Lung (tissue), 12 donors: ENCODE results near the gene CDX1. TPM values are rescaled to one million over a fixed set of nuclear protein-coding genes. Genes with fewer than 3 reads are reported as not detected.

Source experiments
- ATAC-seq: fragments of 200-7000 bp; cut with Tn5 transposase; one replicate; pipeline ENCODE4 v1.9.1; 2020; ENCODE audit warnings: moderate number of reproducible peaks; ENCODE audit not compliant: insufficient read depth, low FRiP score
- DNase-seq, 3 donors: peaks; one replicate each; pipeline ENCODE4 v3.0.0-alpha.2; 2013 to 2017
- H3K27ac ChIP-seq, 2 donors: one replicate each; pipeline ENCODE4 v1.5.1; 2013; ENCODE audit warnings: mild to moderate bottlenecking in 2 of 2, moderate library complexity in 2 of 2, control low read depth in 1 of 2, inconsistent platforms in 1 of 2, low read depth in 1 of 2, low read length in 1 of 2
- H3K27me3 ChIP-seq, 3 donors: one replicate each; pipeline ENCODE4 v1.5.1; 2013; ENCODE audit warnings: low read length in 2 of 3; ENCODE audit not compliant: control insufficient read depth in 3 of 3, insufficient read depth in 3 of 3
- H3K36me3 ChIP-seq, 4 donors: one replicate each; pipeline ENCODE4 v1.5.1; 2013; ENCODE audit warnings: low read length in 4 of 4, mild to moderate bottlenecking in 1 of 4, moderate library complexity in 1 of 4; ENCODE audit not compliant: control insufficient read depth in 4 of 4, insufficient read depth in 4 of 4
- H3K4me1 ChIP-seq, 5 donors: one replicate each; pipeline ENCODE4 v1.5.1; 2013; ENCODE audit warnings: low read length in 5 of 5, mild to moderate bottlenecking in 2 of 5, moderate library complexity in 1 of 5; ENCODE audit not compliant: control insufficient read depth in 5 of 5, insufficient read depth in 5 of 5
- H3K4me3 ChIP-seq: one replicate; pipeline ENCODE4 v1.5.1; 2013; ENCODE audit warnings: mild to moderate bottlenecking, control low read depth, moderate library complexity
- H3K9ac ChIP-seq, 2 donors: one replicate each; pipeline ENCODE4 v1.5.1; 2013; ENCODE audit warnings: low read length in 2 of 2, control low read depth in 1 of 2; ENCODE audit not compliant: insufficient read depth in 1 of 2
- H3K9me3 ChIP-seq, 4 donors: one replicate each; pipeline ENCODE4 v1.5.1; 2013; ENCODE audit warnings: low read length in 3 of 4, mild to moderate bottlenecking in 1 of 4, moderate library complexity in 1 of 4; ENCODE audit not compliant: control insufficient read depth in 4 of 4, insufficient read depth in 3 of 4
- CTCF ChIP-seq: IDR thresholded peaks from 2 replicates; pipeline ENCODE4 v1.5.1; 2012; ENCODE audit warnings: mild to moderate bottlenecking; ENCODE audit errors: control extremely low read depth, extremely low read depth
- WGBS, 2 donors: extraction: QIAGEN DNeasy Blood & Tissue Kit; methylation state at CpG; one replicate each; pipeline ENCODE4 v1.1.7; 2013; 5-methylcytosine and 5-hydroxymethylcytosine counted together
- polyA plus RNA-seq, 2 donors: library from polyadenylated mRNA; stranded (reverse); fragments of 200-250 nt; gene quantifications; one replicate each; pipeline ENCODE4 v1.2.1, GENCODE V29; 2013
- total RNA-seq, 2 donors: library from RNA; depleted of rRNA in 1 of 2; stranded (reverse); fragments of >200 nt in 1 of 2; gene quantifications; one replicate each; pipeline ENCODE4 v1.2.1, GENCODE V29; 2014 to 2021
- donor health status: control.
- donor health status: control.
- donor health status: Bipolar disorder and iron deficiency.
- donor health status: healthy.
- donor health status: DM: yes; HTN: yes; CAD: no.

CDX1 gene
- total and polyA plus RNA-seq, 4 donors, result 0.09 to 0.43 (median 0.26) TPM

GRCh38 chr5:150142185-150142958, 24.2 kb upstream of the CDX1 start:
- no peak for TF ChIP-seq CTCF
- no peak overlapping the region for H3K4me3 ChIP-seq
- ATAC-seq (no peak), DNase-seq (peak in 1 of 3 donors; percentile 47)
- peak overlapping the region; percentile 21 to 57 for H3K27ac ChIP-seq
- H3K4me1 ChIP-seq, result peaks cover 4 to 99% (median 57%) of the 10 kb centered on the region in 5 donors
- H3K36me3 ChIP-seq, result peaks cover 0 to 3% (median 0%) of the 10 kb centered on the region in 4 donors
- no peaks in the 10 kb centered on the region for H3K9me3 ChIP-seq
- no peak overlapping the region for H3K9ac ChIP-seq
- 67 to 68% methylated on average over 14 of the region's 14 CpGs for WGBS, 2 donors
- H3K27me3 ChIP-seq, result no peaks in the 10 kb centered on the region

- ATAC-seq (peak; percentile 29), DNase-seq (no peak)
- no peaks in the 10 kb centered on the region for H3K27me3 ChIP-seq
- WGBS, 2 donors, result 30 to 58% methylated on average over 4 of the region's 4 CpGs
- no peak for TF ChIP-seq CTCF
- no peak overlapping the region for H3K9ac ChIP-seq
- H3K9me3 ChIP-seq, result no peaks in the 10 kb centered on the region
- peaks cover 0 to 3% (median 0%) of the 10 kb centered on the region in 4 donors for H3K36me3 ChIP-seq
- peak overlapping the region in 1 of 2 donors; percentile 71 for H3K27ac ChIP-seq
- peaks cover 0 to 99% (median 51%) of the 10 kb centered on the region in 5 donors for H3K4me1 ChIP-seq
- no peak overlapping the region for H3K4me3 ChIP-seq
Measured at GRCh38 chr5:150142959-150143349, 23.6 kb upstream of the CDX1 start.

- ATAC-seq, result peak; percentile 45
- Histone ChIP-seq H3K9ac (peak overlapping the region in 1 of 2 donors; percentile 46), H3K9me3 (no peaks in the 10 kb centered on the region), H3K36me3 (peaks cover 0 to 3% (median 0%) of the 10 kb centered on the region in 4 donors), H3K27me3 (no peaks in the 10 kb centered on the region), H3K27ac (peak overlapping the region; percentile 21 to 71), H3K4me3 (no peak overlapping the region), H3K4me1 (peaks cover 0 to 98% (median 44%) of the 10 kb centered on the region in 5 donors)
- peak; percentile 60 to 73 (median 62) for DNase-seq
- WGBS, 2 donors, result 74 to 85% methylated on average over 20 of the region's 20 CpGs
- TF ChIP-seq CTCF, result no peak
Measured at GRCh38 chr5:150143350-150144245, 23.0 kb upstream of the CDX1 start.
